Measurements from ENCODE around the gene TMEM202. TPM values are rescaled to one million over a fixed set of nuclear protein-coding genes. Genes with fewer than 3 reads are reported as not detected.

TMEM202 gene, protein sequence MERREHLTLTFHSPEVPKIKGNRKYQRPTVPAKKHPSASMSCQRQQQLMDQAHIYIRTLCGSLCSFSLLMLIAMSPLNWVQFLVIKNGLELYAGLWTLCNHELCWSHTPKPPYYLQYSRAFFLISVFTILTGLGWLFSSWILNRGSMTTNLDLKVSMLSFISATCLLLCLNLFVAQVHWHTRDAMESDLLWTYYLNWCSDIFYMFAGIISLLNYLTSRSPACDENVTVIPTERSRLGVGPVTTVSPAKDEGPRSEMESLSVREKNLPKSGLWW
- total RNA-seq: not detected

GRCh38 chr15:72397796-72398588 is at the start of gene TMEM202:
TMEM202 (plus strand) TSS chr15:72398305; CDS start chr15:72398327, 22 bp downstream.

GRCh38 chr15:72375846-72376581 is 22.1 kb upstream of the TMEM202 start, which contains the start of gene HEXA:
HEXA (minus strand) TSS chr15:72376014; CDS start chr15:72375972, 42 bp downstream.

Other genes starting within 250 kb of the TMEM202 start
- not detected for gene GRAMD2A, start 200.5 kb upstream of the TMEM202 start, total RNA-seq
- 1,000 to 10,000 TPM; 1,130 to 1,132 TPM for gene PKM, start 167.1 kb upstream of the TMEM202 start, total RNA-seq
- 10 to 100 TPM; 59.6 to 71.2 TPM for gene PARP6, start 125.8 kb upstream of the TMEM202 start, total RNA-seq
- gene CELF6, start 78.1 kb upstream of the TMEM202 start, total RNA-seq: under 1 TPM; 0.63 to 0.91 TPM
- 100 to 1,000 TPM; 104 to 114 TPM for gene HEXA, start 22.3 kb upstream of the TMEM202 start, total RNA-seq
- 100 to 1,000 TPM; 123 to 128 TPM for gene ARIH1, start 76.0 kb downstream of the TMEM202 start, total RNA-seq

All from activated naive CD4-positive, alpha-beta T cell treated with anti-CD3 and anti-CD28 coated beads, Interleukin-2, amount 10 ng/mL, durations not matched to agents 5 hours and 36 hours (primary cell).